ENCODE measurements around the gene OLFM1.
A peak's percentile ranks its signal among the peaks of the same experiment; 100 is the strongest.
"Not testable (repeated sequence)": the region's sequence is repeated elsewhere in the genome, so short reads cannot be mapped to it uniquely, and the experiment has no call there.

Gene OLFM1

DNA sequence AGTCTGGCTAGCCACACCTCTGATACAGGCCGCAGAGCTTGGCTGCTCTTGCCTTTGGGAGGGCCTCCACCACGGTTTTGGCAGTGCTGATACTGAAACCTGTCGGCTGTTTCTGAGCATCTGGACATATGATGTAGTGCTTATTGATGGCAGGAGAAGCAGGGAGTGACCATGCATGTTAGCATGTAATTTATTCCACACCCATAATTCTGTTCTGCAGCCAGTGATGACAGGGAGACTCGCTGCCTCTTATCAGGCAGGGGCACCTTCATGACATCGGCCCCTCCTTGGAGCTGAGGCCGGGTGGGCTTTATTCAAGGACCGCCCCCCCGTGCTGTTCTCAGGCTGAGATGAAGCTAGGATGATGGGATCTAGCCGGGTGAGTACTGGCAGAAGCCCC lies 49.0 kb downstream of the OLFM1 start:
- DNase-seq, result no peak

DNA sequence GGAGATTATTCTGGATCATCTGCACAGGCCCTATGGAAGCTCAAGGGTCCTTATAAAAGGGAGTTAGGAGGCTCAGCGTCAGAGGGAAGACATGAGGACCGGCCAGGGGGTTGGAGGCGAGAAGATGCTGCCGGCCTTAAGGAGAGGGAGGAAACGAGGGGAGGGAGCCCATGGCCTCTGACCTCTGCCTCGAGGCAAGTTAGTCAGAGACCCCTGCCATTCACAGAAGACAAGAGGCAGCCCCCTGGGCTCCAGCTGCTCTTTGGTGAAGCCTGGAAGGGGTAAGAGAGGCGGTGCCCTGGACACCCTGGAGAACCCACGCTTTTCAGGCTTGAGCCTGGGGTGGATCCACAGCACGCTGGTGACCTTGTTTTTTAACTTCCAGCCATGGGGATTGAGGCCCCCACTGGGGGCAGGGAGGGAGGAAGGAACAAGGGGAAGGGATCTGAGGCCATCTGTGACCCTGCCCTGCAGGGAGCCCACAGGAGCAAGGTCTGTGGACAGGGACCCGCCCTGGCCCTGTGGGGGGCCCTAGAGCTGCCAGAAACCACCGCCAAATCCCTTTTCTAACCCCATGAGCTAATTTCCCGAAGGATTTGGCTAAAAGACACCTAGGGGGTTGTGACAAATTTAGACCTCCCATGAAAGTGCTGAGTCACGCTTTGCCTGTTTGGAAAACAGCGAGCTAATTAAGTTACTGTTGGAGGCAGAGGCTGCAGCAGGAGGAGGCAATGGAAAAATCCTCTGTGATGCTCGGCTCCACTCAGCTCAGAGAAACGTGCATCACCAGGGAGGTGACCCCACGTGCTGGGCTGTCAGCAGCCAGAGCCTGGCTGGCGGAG lies 49.7 kb downstream of the OLFM1 start:
- no peak for DNase-seq

DNA sequence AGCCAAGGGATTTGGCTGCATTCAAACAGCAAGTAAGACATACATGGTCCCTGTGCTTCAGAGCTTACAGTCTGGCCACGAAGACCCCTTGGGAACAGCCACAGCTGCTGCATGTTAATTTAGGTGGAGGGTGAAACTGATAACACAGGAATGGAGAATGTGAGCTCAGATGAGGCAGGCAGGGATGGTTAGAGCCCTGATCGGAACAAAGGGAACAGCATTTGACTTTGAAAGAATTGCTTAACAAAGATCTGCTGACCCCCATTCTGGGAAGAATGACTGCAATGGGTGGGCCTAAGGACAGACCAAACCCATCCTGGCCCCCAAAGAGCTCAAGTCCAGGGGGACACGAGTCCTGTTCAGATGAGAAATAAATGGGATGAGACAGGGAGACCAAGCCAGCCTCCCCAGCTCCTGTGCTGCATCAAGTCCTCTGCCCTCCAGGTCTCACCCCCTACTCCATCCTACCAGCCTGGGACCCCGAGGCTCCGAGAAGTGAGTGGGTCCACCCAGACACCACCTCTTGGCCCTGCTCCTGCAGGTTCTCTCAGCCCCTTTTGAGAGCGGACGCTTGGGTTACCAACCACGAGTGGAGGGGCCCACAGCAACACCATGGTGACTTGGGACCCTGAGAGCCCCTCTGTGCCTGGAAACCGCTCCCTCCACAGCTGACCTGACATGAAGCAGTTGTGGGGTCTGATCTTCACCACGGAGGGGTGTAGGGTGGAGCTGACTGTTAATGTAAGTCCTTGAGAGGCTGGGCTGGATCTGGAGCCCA lies 50.8 kb downstream of the OLFM1 start:
- DNase-seq, result no peak

DNA sequence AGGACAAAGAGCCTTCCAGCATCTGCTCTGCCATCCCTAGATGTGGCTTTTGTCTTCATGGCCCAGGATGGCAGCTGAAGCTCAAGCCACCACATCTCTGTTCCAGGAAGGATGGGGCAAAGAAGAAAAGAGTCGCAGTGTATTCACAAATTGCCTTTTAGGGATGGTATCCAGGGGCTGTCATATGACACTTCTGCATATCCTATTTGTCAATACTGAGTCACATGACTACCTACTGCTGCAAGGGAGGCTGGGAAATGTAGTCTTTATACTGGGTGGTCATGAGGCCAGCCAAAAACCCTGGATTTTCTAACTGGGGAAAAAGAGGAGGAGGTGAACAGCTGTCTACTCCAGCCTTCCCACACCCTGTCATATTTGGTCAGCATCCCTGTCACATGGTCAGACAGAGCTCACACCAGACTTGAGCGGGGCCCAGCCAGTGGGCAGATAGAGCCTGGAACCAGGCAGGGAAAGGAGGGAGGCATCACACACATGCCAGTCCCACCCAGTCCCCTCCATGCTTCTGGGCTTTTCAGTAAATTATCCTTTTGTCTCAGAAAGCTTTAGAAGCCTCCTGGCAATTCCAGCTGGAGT lies 52.0 kb downstream of the OLFM1 start:
- no peak for DNase-seq

DNA sequence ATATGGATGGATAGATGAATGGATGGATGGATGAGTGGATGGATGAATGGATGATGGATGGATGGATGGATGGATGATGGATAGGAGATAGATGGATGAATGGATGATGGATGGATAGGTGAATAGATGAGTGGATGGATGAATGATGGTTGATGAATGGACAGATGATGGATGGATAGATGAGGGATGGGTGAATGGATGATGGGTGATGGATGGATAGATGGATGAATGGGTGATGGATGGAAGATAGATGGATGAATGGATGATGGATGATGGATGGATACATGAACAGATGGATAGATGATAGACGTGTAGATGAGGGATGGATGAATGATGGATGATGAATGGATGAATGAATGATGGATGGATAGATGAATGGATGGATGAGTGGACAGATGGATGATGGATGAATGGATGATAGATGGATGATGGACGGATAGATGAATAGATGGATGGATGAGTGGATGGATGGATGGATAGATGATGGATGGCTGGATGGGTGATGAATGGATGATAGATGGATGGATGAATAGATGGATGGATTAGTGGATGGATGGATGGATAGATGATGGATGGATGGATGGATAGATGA lies 53.8 kb downstream of the OLFM1 start:
- DNase-seq, result no peak

DNA sequence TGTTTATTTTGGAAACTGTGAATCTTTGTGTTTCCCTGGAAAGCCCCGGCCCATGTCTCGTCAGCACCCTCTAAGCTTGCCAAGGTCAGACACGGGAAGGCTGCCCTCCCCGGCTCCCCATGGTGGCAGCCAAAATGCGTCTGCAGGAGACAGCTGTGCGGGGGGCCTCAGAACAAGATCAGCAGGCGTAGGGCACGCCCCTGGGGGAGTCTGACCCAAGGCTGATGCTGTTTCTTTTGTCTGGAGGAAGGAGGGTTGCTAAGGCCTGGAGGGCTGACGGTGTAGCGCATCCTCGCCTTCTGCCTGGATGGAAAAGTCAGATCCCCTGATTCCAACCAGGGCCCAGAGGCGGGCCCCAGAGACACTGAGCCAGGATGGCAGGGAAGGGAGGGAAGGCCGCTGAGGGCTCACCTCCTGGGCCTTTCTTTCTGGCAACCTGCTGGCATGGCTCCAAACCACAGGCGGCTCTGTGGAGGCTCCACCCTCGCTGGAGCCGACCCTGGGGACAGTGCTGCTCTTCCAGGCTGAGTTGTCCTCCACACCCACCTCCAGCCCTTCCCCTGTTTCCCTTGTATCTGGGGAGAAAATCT lies 57.2 kb downstream of the OLFM1 start:
- no peak for DNase-seq

GRCh38 chr9:135145312-135145711 lies 57.8 kb downstream of the OLFM1 start:
- DNase-seq, result no peak

DNA sequence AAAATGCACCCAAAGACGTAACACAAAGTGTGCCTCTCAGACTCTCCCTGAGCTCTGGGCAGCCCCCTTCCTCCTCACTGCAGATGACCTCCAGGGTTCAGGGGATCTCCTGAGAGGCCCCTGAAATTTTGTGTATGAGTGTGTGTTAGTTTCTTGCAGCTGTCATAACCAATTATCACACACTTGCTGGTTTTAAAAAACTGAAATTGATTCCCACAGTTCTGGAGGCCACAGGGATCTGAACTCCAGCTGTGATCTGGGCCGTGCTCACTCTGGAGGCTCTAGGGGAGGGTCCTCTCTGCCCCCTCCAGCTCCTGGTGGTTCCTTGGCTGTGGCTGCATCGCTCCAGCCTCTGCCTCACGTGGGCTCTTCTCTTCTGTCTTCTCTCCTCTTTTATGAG lies 58.8 kb downstream of the OLFM1 start:
- DNase-seq, result no peak

GRCh38 chr9:135146766-135147473 lies 59.5 kb downstream of the OLFM1 start:
- no peak for DNase-seq

- DNase-seq, result no peak
These were observed 60.0 kb downstream of the OLFM1 start for GRCh38 chr9:135147474-135147805.

- DNase-seq, result no peak
These were observed 60.5 kb downstream of the OLFM1 start for GRCh38 chr9:135147938-135148337.

- DNase-seq, result no peak
These were observed 60.9 kb downstream of the OLFM1 start for GRCh38 chr9:135148386-135148785.

- DNase-seq, result not testable (repeated sequence)
These were observed 62.4 kb downstream of the OLFM1 start for GRCh38 chr9:135149901-135150300.

DNA sequence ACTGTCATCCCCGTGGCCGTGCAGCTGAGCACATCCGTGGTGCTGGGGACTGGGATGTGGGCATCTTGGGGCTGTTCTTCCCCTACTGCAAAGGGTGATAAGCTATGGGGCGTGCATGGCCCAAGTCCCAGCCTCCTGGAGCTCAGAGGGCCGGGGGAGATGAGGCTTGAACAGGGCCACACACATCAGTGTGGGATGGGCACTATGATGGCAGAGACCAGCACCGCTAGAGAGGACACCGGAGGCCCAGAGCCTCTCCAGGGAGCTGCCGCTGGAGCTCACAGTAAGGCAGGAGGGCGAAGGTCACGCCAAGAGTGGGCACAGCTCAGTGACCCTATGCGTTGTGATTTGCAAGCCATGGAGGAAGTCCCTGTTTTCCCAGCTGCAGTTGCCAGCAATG lies 63.5 kb downstream of the OLFM1 start:
- DNase-seq, result no peak

DNA sequence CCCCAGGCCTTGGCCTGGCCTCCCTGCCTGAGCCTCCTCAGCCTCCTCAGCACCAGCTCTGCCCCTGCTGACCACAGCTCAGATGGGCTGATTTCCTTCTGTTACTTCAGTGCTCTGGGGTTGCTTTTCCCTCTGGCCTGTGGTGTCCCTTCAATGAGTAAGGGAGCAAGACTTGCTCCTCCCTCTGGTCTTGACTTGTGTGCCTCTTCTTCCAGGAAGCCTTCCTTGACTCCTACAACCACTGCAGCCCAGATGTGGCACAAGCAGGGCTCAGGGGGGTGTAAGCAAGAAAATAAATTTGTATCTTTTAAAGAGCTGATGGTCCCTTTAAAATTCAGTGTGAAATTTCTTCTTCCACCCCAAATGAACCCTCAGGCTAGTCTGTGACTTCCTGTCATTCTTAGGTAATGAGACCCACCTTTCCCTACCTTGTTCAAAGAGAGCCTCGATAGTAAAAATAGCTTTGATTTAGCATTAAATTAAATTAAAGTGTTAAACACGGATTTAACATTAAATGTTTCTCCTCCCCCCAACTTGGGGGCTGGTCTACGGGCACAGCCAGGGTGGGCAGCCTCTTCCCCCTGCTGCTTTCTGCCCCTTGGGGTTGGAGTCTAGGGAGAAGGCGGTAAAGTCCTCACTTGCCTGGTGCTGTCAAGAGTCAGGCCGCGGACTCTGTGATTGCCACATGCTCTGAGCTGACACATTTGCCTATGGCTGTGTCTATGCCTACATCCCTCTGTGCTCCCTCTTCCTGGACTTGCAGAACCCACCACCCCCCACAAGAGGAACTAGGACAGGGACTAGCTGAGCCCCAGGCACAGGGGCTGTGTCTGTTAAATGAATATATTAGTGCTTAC lies 64.5 kb downstream of the OLFM1 start:
- DNase-seq, result no peak

GRCh38 chr9:135152614-135153334 lies 65.3 kb downstream of the OLFM1 start:
- DNase-seq, result no peak

GRCh38 chr9:135154050-135154615 lies 66.7 kb downstream of the OLFM1 start:
- no peak for DNase-seq

DNA sequence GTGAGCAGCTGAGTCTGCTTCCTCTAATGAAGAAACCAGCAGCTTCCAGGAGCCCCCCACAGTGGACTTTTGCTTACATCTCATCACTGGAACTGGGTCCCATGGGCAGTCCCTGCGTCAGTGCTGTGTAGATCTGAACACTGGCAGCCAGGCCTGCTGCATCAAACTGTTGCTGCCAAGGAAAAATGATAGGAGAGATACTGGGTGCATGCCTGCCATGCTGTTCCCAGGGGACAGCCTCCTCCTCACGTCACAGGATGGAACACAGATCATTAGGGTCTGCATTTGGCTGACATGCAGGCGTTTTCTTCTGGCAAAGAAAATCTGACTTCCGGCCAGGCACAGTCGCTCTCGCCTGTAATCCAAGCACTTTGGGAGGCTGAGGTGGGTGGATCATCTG lies 67.9 kb downstream of the OLFM1 start:
- DNase-seq, result no peak

GRCh38 chr9:135156525-135157510 lies 69.3 kb downstream of the OLFM1 start:
- peak; percentile 75 for DNase-seq
